Peyer's patch (tissue), 4 donors: ENCODE data around the gene SRP54.

ENCODE experiments used
- POLR2A ChIP-seq, 2 donors: fragments of 450-650 bp; IDR thresholded peaks; one replicate each; pipeline ENCODE4 v1.5.1; 2017; ENCODE audit warnings: antibody characterized with exemption in 2 of 2, mild to moderate bottlenecking in 2 of 2, moderate library complexity in 2 of 2
- TF ChIP-seq, protein P1 (sequence below), 6 experiments: fragments of 450-650 bp in 4 of 6; fragments of 200-600 bp in 2 of 6; sonication (generic) in 1 of 6; IDR thresholded peaks; one replicate each; pipeline ENCODE4 v1.5.1; 2017 to 2019; ENCODE audit warnings: antibody characterized with exemption in 6 of 6, mild to moderate bottlenecking in 3 of 6, moderate library complexity in 1 of 6

DNA sequence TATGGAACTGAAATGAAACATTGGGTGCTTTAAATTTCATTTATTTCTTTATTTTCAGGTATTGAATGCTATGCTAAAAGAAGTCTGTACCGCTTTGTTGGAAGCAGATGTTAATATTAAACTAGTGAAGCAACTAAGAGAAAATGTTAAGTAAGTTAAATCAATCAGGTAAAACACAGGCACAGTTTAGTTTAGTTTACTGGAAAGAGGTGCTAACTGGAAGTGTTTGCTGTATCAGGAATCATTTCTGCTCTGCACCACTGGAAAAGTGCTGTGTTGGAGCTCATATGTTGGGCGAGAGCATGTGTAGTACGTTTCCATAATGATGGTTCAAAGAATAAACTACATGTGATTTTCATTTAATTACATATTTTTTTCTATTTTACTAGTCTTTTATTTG is 16.7 kb downstream of the SRP54 start:
- TF ChIP-seq, protein P1, sequence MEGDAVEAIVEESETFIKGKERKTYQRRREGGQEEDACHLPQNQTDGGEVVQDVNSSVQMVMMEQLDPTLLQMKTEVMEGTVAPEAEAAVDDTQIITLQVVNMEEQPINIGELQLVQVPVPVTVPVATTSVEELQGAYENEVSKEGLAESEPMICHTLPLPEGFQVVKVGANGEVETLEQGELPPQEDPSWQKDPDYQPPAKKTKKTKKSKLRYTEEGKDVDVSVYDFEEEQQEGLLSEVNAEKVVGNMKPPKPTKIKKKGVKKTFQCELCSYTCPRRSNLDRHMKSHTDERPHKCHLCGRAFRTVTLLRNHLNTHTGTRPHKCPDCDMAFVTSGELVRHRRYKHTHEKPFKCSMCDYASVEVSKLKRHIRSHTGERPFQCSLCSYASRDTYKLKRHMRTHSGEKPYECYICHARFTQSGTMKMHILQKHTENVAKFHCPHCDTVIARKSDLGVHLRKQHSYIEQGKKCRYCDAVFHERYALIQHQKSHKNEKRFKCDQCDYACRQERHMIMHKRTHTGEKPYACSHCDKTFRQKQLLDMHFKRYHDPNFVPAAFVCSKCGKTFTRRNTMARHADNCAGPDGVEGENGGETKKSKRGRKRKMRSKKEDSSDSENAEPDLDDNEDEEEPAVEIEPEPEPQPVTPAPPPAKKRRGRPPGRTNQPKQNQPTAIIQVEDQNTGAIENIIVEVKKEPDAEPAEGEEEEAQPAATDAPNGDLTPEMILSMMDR (IDR thresholded peaks at IDR 0.05), result no peak
- no peak for TF ChIP-seq POLR2A (IDR thresholded peaks at IDR 0.05)
